ENCODE results near the gene CTDSPL.

DNA sequence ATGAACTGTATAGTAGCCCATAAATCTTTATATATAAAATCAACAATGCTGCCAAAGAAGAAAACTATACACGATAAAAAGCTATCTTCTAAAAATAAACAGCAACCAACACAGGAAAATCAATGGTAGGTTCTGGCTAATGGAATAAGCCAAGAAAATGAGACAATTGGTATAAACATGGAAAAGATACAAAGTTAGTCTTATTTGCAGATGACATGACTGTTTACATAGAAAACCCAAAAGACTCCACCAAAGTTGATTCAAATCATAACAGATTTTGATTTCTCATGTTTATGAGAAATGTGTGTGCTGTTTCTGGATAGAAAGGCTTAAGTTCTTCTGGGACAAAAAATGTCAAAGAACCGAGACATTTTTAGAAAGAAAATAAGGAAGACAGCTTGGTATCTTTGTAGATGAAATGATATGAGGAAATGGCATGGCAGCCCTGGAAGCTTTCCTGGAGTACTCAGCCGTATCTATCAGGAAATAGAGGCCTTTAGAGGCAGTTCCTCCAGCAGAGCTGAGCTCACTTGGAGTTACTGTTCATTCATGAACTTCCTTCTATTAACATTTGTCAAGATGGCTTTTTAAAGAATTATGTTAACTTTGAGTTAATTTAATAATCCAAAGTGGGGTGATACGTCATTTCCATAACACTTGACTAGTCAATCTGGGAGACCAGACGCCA is 92.2 kb downstream of the CTDSPL start:
- TF ChIP-seq YY1 (IDR thresholded peaks at IDR 0.05; ENCODE audit: insufficient read depth, insufficient read length) (no peak), ZNF274 (IDR thresholded peaks at IDR 0.05; ENCODE audit: low read depth, low read length) (no peak)
